ENCODE data around the gene PICALM. TPM values are rescaled to one million over a fixed set of nuclear protein-coding genes. Genes with fewer than 3 reads are reported as not detected.
A peak's percentile ranks its signal among the peaks of the same experiment; 100 is the strongest.

Gene PICALM
- total and polyA plus RNA-seq, 10 of the 15 experiments (the other 5 are each of a cell fraction or from before 2014, with no cell fraction given) = 4.3 to 150 (median 41.8) TPM

GRCh38 chr11:86068138-86068871 is 579 bp downstream of the PICALM start:
- no peak for DNase-seq (ENCODE audit: low read depth, low spot score)
- intact Hi-C loops (cut with micrococcal nuclease; ENCODE audit: unreplicated experiment) (loop anchor here (2.0 kb wide), 2 partner anchors 124 to 176 kb away; partner anchors contain the start of gene EED), in situ Hi-C loops (cut with MboI) (no loop called here)
- no peaks in the 10 kb centered on the region for H4K20me1 ChIP-seq (ENCODE audit: control insufficient read depth, insufficient read depth)
- RAD21 ChIA-PET (ENCODE audit: unreplicated experiment) = interaction anchor here (0.7 to 5.1 kb wide), 26 partner anchors 10 to 524 kb away, joined by 3 to 64 read pairs (median 5); no protein-coding TSS in a partner anchor
- SMC1A ChIA-PET (ENCODE audit: uncharacterized antibody, unreplicated experiment) = interaction anchor here (0.7 to 7.4 kb wide), 34 partner anchors 10 to 199 kb away, joined by 3 to 91 read pairs (median 6); no protein-coding TSS in a partner anchor
- 1% methylated on average over 41 of the region's 47 CpGs for WGBS (ENCODE audit: insufficient coverage, insufficient replicate concordance, low lambda C conversion rate, missing lambda C conversion rate)
- peak overlapping the region; percentile 80 for H3K27ac ChIP-seq (ENCODE audit: control insufficient read depth, insufficient read depth)
- H3K9ac ChIP-seq (ENCODE audit: control insufficient read depth, insufficient read depth, low read length) = peak overlapping the region; percentile 70
- CTCF ChIA-PET = interaction anchor here (0.9 to 5.9 kb wide), 25 partner anchors 9 to 206 kb away, joined by 3 to 76 read pairs (median 4); no protein-coding TSS in a partner anchor
- peak overlapping the region; percentile 95 for H3K4me3 ChIP-seq
- ATAC-seq = peak; percentile 29
- POLR2A ChIA-PET = interaction anchor here (0.5 to 4.4 kb wide), 18 partner anchors 14 to 178 kb away, joined by 3 to 40 read pairs (median 4); no protein-coding TSS in a partner anchor
- H3K27me3 ChIP-seq (replicated peaks in 1 of 2; ENCODE audit: control insufficient read depth in 2 of 2, insufficient read depth in 2 of 2, low read length in 1 of 2) = no peaks in the 10 kb centered on the region
- H3K36me3 ChIP-seq (ENCODE audit: control insufficient read depth in 2 of 2, insufficient read depth in 2 of 2, low read length in 1 of 2) = no peaks in the 10 kb centered on the region
- peaks cover 10% of the 10 kb centered on the region for H3K4me1 ChIP-seq (ENCODE audit: control insufficient read depth, insufficient read depth, low read length)
- peaks cover 56% of the 10 kb centered on the region for H3K79me2 ChIP-seq (ENCODE audit: control insufficient read depth, insufficient read depth, low read length)
- no peak for FAIRE-seq
- H2AFZ ChIP-seq (ENCODE audit: control insufficient read depth, low read depth, low read length) = peak overlapping the region; percentile 15
- H3K4me2 ChIP-seq (ENCODE audit: control insufficient read depth, insufficient read depth) = peak overlapping the region; percentile 12; the same call in 1 of the 2 replicates
- no TSS peak for BruUV-seq (replicated peaks)
- H3K9me3 ChIP-seq (replicated peaks; ENCODE audit: control insufficient read depth, insufficient read depth, low read length) = no peaks in the 10 kb centered on the region
- no peak for TF ChIP-seq ETV6 (conservative IDR thresholded peaks at IDR 0.05 in 1 of 2, IDR thresholded peaks at IDR 0.05 in 1 of 2; ENCODE audit: borderline replicate concordance in 1 of 2, low read depth in 1 of 2)
- TF ChIP-seq RB1 (IDR thresholded peaks at IDR 0.05; ENCODE audit: borderline replicate concordance) = no peak
- TF ChIP-seq RELB (IDR thresholded peaks at IDR 0.05; ENCODE audit: low read depth) = peak; percentile 27; the same call in 1 of the 2 replicates
- TF ChIP-seq ZNF592 (IDR thresholded peaks at IDR 0.05) = no peak
- TF ChIP-seq NBN (IDR thresholded peaks at IDR 0.05) = peak; percentile 69; the same call in 1 of the 2 replicates
- TF ChIP-seq MEF2B (IDR thresholded peaks at IDR 0.05; ENCODE audit: partially characterized antibody, poor library complexity, severe bottlenecking) = peak; percentile 65
- TF ChIP-seq SUPT20H (IDR thresholded peaks at IDR 0.05; ENCODE audit: borderline replicate concordance, control insufficient read depth, low read depth, low read length) = no peak
- TF ChIP-seq EZH2 (IDR thresholded peaks at IDR 0.05; ENCODE audit: borderline replicate concordance, control insufficient read depth, low read depth, low read length) = no peak
- no peak for TF ChIP-seq JUNB (IDR thresholded peaks at IDR 0.05)
- no peak for TF ChIP-seq IRF3 (IDR thresholded peaks at IDR 0.05)
- TF ChIP-seq LARP7 (IDR thresholded peaks at IDR 0.05) = peak; percentile 54; the same call in 1 of the 2 replicates
- TF ChIP-seq NR2F1 (conservative IDR thresholded peaks at IDR 0.05) = no peak
- TF ChIP-seq ESRRA (IDR thresholded peaks at IDR 0.05; ENCODE audit: low read length) = no peak
- no peak for TF ChIP-seq HDAC6 (IDR thresholded peaks at IDR 0.05; ENCODE audit: unreplicated experiment)

Measured in GM12878 (cell line).